Superior temporal gyrus (tissue), 1 donor: ENCODE measurements around the gene TAF1C.
"Not testable (repeated sequence)": the region's sequence is repeated elsewhere in the genome, so short reads cannot be mapped to it uniquely, and the experiment has no call there.

Experiments used
- DNase-seq: peaks from one replicate; pipeline ENCODE4 v3.0.0-alpha.2; 2016; ENCODE audit errors: extremely low spot score

TAF1C gene

DNA sequence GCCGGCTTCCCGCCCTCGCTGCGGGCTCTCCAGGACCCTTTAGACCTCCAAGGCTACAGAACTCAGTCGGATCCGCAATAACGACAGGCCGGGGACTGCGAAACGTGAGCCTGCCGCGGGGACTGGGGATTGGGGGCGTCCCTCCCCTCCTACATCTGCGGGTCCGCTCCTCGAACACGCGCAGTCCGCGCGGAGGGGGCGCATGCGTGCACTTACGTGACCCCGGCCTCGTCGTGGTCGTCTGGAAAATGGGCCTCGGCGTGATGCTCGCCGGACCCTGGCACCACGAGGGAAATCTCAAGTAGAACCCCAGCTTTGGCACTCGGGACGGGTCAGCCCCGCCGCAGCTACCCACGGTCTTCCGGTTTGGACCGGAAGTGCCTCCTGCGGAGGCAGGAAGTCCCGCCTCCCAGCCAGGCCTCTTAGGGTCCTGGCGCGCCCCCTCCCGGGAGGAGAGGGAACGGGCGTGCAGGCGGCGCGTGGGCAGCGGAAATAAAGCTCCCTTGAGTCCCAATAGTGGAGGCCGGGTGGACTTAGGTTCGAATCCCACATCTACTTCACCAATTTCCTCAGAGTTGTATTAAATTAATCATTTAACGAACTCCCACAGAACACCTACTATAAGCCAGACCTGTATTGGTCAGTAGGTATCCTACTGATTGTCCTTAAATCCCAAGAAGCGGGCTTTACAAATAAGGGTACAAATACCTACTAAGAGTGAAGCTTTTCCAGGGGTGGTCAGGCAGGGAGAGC lies at the start of gene TAF1C:
TAF1C (minus strand) TSS at position 373 of the 753 bp plus-strand sequence. CDS start 2,069 bp downstream, outside the sequence.
- peak; percentile 94 for DNase-seq

DNA sequence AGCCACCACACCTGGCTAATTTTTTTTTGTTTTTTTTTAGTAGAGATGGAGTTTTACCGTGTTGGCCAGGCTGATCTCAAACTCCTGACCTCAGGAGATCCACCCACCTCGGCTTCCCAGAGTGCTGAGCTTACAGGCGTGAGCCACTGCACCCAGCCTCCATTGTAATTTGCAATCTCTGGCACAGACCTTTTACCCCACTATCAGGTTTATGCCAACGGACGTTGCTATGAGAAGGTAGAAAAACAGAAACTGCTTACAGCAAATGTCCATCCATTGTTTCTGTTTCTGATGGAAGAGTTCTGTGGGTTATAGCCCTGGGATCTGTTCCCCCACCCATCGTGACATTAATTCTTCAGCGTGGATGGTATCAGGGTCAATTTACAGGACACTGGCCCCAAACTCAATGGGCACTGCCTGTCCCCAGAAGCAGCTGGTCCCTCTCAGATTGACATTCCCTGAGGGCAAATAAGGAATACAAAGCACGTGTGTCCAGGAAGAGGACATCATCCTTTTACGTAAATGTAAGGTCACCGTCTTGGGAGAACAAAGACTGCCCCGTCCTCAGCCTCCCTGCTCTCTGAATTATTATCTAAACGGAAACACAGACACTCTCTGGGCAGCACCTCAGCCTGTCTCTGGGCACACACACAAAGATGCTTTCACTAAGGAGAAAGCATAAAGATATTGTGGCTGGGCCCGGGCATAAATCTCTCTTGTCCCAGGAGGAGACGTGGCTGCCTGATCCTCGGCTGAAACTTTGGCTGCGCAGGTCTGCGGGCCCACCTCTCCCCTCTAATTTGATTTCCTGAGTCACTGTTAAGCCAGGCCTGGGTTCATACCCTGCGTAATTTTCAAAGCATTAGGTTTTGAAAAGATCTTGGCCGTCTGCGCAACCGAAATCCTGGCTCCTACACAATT lies 47.7 kb upstream of the TAF1C start:
- no peak for DNase-seq

DNA sequence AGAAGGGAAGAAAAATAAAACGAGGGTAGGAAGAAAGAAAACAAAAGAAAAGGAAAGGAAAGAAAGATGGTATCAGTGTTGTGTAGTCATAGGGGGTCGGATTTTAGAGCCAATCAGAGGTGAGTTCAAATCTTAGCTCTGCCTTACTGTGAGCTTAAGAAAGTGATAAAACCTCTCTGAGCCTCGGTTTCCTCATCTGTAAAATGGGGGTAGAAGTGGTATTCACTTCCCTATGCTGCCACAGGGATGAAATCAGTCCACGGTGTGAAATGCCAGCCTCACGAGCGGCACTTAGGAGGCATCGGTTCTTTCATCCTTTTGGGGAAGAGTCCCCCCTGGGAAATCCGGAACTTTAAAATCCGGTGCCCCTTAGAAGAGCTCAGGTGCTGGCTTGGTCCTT lies 46.9 kb upstream of the TAF1C start:
- no peak for DNase-seq

- DNase-seq = no peak
Observed at GRCh38 chr16:84232969-84233368, 46.1 kb upstream of the TAF1C start.

DNA sequence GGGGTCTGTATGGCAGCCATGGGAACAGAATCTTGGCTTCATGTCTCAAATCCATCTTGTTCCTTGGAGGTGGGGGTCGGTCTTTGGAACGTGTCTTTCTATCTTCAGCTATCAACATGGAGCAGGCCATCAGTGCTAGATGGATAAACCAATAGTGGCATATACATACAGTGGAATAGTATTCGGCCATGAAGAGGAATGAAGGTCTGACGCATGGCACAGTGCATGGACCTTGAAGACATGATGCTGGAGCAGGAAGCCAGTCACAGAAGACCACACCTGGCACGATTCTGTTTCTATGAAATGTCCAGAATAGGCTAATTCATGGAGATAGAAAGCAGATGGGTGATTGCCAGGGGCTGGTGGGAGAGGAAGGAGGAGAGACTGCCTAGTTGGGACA lies 45.2 kb upstream of the TAF1C start:
- no peak for DNase-seq

- no peak for DNase-seq
Observed at GRCh38 chr16:84229471-84229870, 42.6 kb upstream of the TAF1C start.

DNA sequence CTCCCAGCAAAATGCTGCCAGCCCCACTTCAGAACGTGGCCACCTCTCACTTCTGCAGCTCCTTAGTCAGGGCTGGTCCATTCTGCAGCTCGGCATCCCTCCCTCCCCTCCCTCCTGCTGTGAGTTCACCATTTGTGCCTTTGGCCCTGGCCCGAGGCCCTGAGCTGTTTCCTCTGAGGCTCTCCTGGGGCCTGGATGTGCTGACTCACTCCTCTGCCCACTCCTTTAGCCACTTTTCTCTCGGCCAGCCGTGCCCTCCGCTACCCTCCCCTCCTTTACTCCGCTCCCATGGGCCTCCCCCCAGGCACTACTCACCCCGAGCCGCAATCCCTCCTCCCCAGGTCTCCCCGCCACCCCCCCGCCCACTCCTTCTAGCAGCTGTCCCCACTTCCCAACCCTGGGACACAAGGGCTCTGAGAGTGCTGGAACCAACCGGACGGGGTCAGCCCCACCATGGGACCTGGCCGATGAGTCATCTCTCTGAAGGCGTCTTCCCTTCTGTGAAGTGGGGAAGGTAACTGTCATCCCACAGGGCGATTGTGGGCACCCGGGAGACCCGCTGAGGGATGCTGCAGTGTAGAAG lies 41.5 kb upstream of the TAF1C start:
- no peak for DNase-seq

DNA sequence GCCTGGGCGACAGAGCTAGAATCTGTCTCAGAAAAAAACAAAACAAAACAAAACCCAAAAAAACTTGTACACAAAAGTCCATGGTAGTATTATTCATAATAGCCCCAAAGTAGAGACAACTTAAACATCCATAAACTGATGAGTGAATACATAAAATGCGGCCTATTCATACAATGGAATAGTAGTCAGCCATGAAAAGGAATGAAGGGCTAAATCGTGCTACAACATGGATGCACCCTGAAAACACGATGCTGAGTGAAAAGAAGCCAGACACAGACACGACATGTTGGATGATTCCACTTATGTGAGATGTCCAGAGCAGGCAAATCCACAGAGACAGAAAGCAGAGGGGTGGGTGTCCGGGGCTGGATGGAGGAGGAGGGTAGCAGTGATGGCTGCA lies 40.7 kb upstream of the TAF1C start:
- no peak for DNase-seq

GRCh38 chr16:84226026-84226425 lies 39.2 kb upstream of the TAF1C start:
- no peak for DNase-seq

- no peak for DNase-seq
Observed at GRCh38 chr16:84225571-84225970, 38.7 kb upstream of the TAF1C start.

DNA sequence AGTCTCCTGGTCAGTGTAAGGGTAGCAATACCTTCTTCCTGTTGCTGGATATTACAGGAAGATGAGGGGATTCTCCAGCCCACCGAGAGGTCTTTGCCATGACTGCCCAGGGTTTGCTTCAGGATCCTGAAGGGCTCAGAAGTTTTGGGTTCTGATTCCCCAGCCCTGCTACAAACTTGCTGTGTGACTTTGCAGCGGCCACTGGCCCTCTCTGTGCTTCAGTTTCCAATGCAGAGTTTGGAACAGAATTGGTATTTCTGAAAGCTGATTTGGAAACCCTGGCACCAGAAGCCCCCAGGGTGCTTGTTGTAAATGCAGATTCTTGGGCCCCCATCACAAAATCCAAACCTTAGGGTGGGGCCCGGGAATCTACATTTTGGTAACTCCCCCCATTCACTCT lies 38.3 kb upstream of the TAF1C start:
- DNase-seq = no peak

DNA sequence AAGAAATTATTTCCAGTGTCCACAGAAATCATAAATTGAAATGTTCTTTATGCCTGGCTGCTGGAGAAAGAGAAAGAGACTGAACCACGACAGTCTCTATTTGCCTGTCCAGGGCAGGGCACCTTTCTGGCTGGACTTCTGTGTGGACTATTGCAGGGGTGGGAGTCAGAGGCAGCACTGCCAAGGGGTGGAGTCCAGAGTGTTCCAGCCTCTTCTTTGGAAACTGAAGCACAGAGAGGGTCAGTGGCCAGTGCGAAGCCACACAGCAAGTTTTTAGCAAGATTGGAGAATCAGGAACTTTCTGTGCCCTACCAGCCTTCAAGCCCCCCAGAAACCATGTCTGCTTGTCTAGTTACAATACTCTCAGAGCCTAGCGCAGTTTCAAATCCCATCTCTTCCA lies 37.7 kb upstream of the TAF1C start:
- no peak for DNase-seq

GRCh38 chr16:84223456-84223855 lies 36.6 kb upstream of the TAF1C start:
- DNase-seq = no peak

DNA sequence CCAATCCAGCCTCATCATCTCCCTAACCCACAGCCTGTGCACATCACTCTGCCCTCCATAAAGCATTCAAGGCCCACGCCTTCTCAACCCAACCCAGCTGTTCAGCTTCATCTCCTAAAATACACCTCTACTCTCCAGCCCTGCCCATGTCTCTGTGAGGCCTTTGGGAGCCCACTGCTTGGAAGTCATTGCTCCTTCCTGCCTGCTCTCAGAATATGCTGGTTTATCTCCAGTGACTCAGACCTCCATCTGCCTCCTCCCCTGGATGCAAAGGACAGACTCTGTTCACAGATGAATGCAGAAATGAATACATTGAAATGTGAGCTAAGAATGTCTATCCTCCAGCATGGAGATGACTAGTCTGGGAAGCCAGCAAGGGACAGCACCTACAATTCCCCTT lies 34.0 kb upstream of the TAF1C start:
- DNase-seq = peak; percentile 17

GRCh38 chr16:84218956-84219355 lies 32.1 kb upstream of the TAF1C start:
- no peak for DNase-seq

- no peak for DNase-seq
Observed at GRCh38 chr16:84218176-84218823, 31.4 kb upstream of the TAF1C start.

DNA sequence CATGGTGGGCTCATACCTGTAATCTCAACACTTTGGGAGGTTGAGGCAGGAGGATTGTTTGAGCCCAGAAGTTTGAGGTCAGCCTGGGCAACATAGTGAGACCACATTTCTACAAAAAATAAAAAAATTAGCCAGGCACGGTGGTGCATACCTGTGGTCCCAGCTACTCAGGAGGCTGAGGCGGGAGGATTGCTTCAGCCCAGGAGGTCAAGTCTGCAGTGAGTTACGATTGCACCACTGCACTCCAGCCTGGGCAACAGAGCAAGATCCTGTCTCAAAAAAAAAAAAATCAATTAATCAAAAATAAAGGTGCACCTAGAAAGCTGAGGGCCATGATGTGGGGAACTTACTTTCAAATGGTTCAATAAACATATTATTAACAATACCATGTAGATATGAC lies 29.3 kb upstream of the TAF1C start:
- DNase-seq = not testable (repeated sequence)

DNA sequence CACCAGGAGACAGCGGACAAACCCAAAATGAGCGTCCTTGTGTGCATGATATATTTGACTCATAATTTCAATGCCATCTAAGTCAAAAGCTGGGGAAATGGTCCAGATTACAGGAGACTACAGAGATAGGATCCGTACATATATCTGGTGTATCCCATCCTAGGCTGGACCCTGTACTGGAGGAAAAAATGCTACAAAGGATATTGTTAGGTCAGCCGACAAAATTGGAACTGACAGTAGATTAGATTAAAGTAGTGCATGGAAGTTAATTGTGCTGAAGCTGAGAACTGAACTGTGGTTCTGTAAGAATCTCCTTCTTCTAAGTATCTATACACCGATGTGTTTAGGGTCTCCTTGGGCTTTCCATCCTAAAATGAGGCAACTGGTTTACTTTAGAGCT lies 28.7 kb upstream of the TAF1C start:
- no peak for DNase-seq

DNA sequence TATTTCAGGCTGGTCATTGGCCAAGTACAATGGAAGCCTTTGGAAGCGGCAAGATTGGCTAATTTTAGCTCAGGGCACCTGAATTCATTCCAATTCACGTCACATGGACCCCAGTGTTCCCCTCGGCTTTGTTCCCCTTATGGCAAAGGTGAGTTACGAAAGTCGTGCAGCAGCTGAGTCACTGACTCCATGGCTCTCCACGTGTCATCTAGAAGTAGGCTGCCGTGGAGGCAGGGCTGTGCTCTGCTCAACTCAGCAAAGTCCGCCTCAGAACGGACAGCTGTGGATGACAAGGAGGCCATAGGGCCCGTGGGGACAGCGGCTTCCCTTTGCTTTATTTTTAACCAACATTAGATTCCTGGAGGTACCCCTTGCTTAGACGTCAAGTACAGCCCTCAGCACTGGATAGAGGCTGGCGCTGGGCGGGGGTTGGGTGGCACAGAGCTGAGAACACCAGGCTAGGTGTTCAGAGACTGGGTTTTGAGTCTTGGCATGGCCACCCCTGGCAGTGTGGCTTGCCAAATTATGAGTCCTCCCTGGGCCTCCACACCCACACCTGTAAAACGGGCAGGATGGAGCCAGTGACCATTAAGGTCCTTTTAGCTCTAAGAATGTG lies 27.7 kb upstream of the TAF1C start:
- DNase-seq = no peak

DNA sequence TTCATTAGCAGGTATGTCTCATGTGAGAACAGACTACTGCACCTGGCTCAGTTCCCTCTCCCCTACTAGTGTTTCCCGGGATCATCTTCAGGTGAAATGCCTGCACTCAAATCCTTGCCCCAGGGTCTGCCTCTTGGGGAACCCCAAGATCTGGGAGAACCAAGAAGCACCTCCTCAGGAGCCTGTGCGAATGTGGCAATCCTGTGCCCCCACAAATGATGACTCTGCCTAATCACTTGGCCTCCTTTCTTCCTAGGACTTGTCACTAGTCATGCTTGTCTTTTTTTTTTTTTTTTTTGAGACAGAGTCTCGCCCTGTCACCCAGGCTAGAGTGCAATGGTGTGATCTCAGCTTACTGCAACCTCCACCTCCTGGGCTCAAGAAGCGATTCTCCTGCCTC lies 25.8 kb upstream of the TAF1C start:
- DNase-seq = no peak

- DNase-seq = no peak
Observed at GRCh38 chr16:84212154-84212553, 25.3 kb upstream of the TAF1C start.

GRCh38 chr16:84209989-84210388 lies 23.1 kb upstream of the TAF1C start:
- no peak for DNase-seq
